ENCODE data around the gene WIPF3. TPM values are rescaled to one million over a fixed set of nuclear protein-coding genes. Genes with fewer than 3 reads are reported as not detected.

WIPF3 gene
- total and polyA plus RNA-seq, 8 donors, result 0.50 to 1.7 (median 1.0) TPM; not detected in 1

- TF ChIP-seq CTCF (IDR thresholded peaks at IDR 0.05), result no peak
- Histone ChIP-seq H3K9me3 (no peaks in the 10 kb centered on the region), H3K27me3 (no peaks in the 10 kb centered on the region), H3K36me3 (peaks cover 0 to 28% of the 10 kb centered on the region in 2 donors), H3K4me1 (no peaks in the 10 kb centered on the region), H3K27ac (no peak overlapping the region), H3K4me3 (no peak overlapping the region)
- intact Hi-C loops (cut with DNase I), result no loop called here
- ATAC-seq (no peak), DNase-seq (no peak)
Observed at GRCh38 chr7:29948587-29948986, 142.3 kb downstream of the WIPF3 start.

GRCh38 chr7:29950480-29950879 is 144.2 kb downstream of the WIPF3 start:
- H3K36me3 ChIP-seq, result peaks cover 0 to 24% of the 10 kb centered on the region in 2 donors
- no peak for DNase-seq
- ATAC-seq, result no peak
- no peak overlapping the region for H3K4me3 ChIP-seq
- intact Hi-C loops (cut with DNase I), result no loop called here
- no peak overlapping the region for H3K27ac ChIP-seq
- no peaks in the 10 kb centered on the region for H3K4me1 ChIP-seq
- H3K27me3 ChIP-seq, result no peaks in the 10 kb centered on the region
- no peak for TF ChIP-seq CTCF (IDR thresholded peaks at IDR 0.05)
- H3K9me3 ChIP-seq, result no peaks in the 10 kb centered on the region

- no peak overlapping the region for H3K4me3 ChIP-seq
- ATAC-seq (no peak), DNase-seq (no peak)
- no peak for TF ChIP-seq CTCF (IDR thresholded peaks at IDR 0.05)
- intact Hi-C loops (cut with DNase I), result no loop called here
- H3K36me3 ChIP-seq, result peaks cover 0 to 24% of the 10 kb centered on the region in 2 donors
- no peaks in the 10 kb centered on the region for H3K27me3 ChIP-seq
- H3K4me1 ChIP-seq, result peaks cover 0 to 5% of the 10 kb centered on the region in 2 donors
- H3K9me3 ChIP-seq, result no peaks in the 10 kb centered on the region
- no peak overlapping the region for H3K27ac ChIP-seq
Observed at GRCh38 chr7:29951206-29951605, 144.9 kb downstream of the WIPF3 start.

- DNase-seq, result no peak
- TF ChIP-seq CTCF (IDR thresholded peaks at IDR 0.05), result no peak
- no peaks in the 10 kb centered on the region for H3K9me3 ChIP-seq
- no peak for ATAC-seq
- peaks cover 0 to 24% of the 10 kb centered on the region in 2 donors for H3K36me3 ChIP-seq
- no peak overlapping the region for H3K27ac ChIP-seq
- intact Hi-C loops (cut with DNase I), result no loop called here
- peaks cover 0 to 9% of the 10 kb centered on the region in 2 donors for H3K4me1 ChIP-seq
- H3K4me3 ChIP-seq, result no peak overlapping the region
- H3K27me3 ChIP-seq, result no peaks in the 10 kb centered on the region
Observed at GRCh38 chr7:29953726-29954347, 147.5 kb downstream of the WIPF3 start.

- peaks cover 0 to 18% of the 10 kb centered on the region in 2 donors for H3K36me3 ChIP-seq
- H3K4me3 ChIP-seq, result no peak overlapping the region
- H3K9me3 ChIP-seq, result no peaks in the 10 kb centered on the region
- H3K4me1 ChIP-seq, result peaks cover 0 to 9% of the 10 kb centered on the region in 2 donors
- ATAC-seq (no peak), DNase-seq (no peak)
- no peak for TF ChIP-seq CTCF (IDR thresholded peaks at IDR 0.05)
- no peak overlapping the region for H3K27ac ChIP-seq
- intact Hi-C loops (cut with DNase I), result no loop called here
- H3K27me3 ChIP-seq, result no peaks in the 10 kb centered on the region
Observed at GRCh38 chr7:29955075-29955792, 148.9 kb downstream of the WIPF3 start.
